Measurements from ENCODE around the gene RTN4RL1.

GRCh38 chr17:2060385-2060658 lies 35.2 kb upstream of the RTN4RL1 start:
- TF ChIP-seq, protein P1, sequence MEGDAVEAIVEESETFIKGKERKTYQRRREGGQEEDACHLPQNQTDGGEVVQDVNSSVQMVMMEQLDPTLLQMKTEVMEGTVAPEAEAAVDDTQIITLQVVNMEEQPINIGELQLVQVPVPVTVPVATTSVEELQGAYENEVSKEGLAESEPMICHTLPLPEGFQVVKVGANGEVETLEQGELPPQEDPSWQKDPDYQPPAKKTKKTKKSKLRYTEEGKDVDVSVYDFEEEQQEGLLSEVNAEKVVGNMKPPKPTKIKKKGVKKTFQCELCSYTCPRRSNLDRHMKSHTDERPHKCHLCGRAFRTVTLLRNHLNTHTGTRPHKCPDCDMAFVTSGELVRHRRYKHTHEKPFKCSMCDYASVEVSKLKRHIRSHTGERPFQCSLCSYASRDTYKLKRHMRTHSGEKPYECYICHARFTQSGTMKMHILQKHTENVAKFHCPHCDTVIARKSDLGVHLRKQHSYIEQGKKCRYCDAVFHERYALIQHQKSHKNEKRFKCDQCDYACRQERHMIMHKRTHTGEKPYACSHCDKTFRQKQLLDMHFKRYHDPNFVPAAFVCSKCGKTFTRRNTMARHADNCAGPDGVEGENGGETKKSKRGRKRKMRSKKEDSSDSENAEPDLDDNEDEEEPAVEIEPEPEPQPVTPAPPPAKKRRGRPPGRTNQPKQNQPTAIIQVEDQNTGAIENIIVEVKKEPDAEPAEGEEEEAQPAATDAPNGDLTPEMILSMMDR (IDR thresholded peaks at IDR 0.05): no peak
- TF ChIP-seq POLR2A (IDR thresholded peaks at IDR 0.05): no peak
